Testis (tissue), 3 donors: ENCODE data around the gene CLDN2. TPM values are rescaled to one million over a fixed set of nuclear protein-coding genes. Genes with fewer than 3 reads are reported as not detected.

Source experiments
- DNase-seq: peaks from one replicate; pipeline ENCODE4 v3.0.0-alpha.2; 2019
- H3K27ac ChIP-seq, 2 donors: fragments of 200-600 bp; sonication (generic); one replicate each; pipeline ENCODE4 v1.5.1; 2019
- H3K27me3 ChIP-seq: fragments of 200-600 bp; sonication (generic); one replicate; pipeline ENCODE4 v1.5.1; 2019
- H3K36me3 ChIP-seq: fragments of 200-600 bp; sonication (generic); one replicate; pipeline ENCODE4 v1.5.1; 2017; ENCODE audit warnings: low read depth; ENCODE audit errors: missing control alignments
- H3K4me1 ChIP-seq: fragments of 200-600 bp; sonication (generic); one replicate; pipeline ENCODE4 v1.5.1; 2019
- H3K4me3 ChIP-seq, 2 donors: fragments of 200-600 bp; sonication (generic); one replicate each; pipeline ENCODE4 v1.5.1; 2017 to 2019
- H3K9me3 ChIP-seq: fragments of 200-600 bp; sonication (generic); one replicate; pipeline ENCODE4 v1.5.1; 2017
- POLR2A ChIP-seq: fragments of 450-650 bp; IDR thresholded peaks from one replicate; pipeline ENCODE4 v1.6.1; 2017; ENCODE audit warnings: antibody characterized with exemption, mild to moderate bottlenecking, moderate library complexity
- WGBS, 2 donors: methylation state at CpG; one replicate each; pipeline ENCODE4 v1.1.5; 2018; 5-methylcytosine and 5-hydroxymethylcytosine counted together
- intact Hi-C: fragments of 100-400 bp; cut with DNase I; formaldehyde crosslinking; loops from one replicate; pipeline ENCODE4 v1.15.1; 2023; ENCODE audit warnings: low total_unique reads
- polyA plus RNA-seq: library from polyadenylated mRNA; stranded (reverse); fragments of 350-450 nt; fragmentation: Illumina TruSeq; extraction: RNeasy Lipid Tissue Mini Kit (QIAGEN cat#74804); gene quantifications from one replicate; pipeline ENCODE4 v1.2.3, GENCODE V29; 2014; ENCODE audit warnings: low read depth, low replicate concordance; ENCODE audit not compliant: insufficient read depth
- total RNA-seq, 2 donors: library from RNA; depleted of rRNA; stranded (reverse); fragments of >200 nt; gene quantifications; one replicate each; pipeline ENCODE4 v1.2.3, GENCODE V29; 2016
- TF ChIP-seq, protein P1 (sequence below), 3 experiments: fragments of 450-650 bp in 2 of 3; fragments of 200-600 bp in 1 of 3; sonication (generic) in 1 of 3; IDR thresholded peaks; one replicate each; pipeline ENCODE4 v1.5.1; 2016 to 2019; ENCODE audit warnings: antibody characterized with exemption in 3 of 3, mild to moderate bottlenecking in 2 of 3, moderate library complexity in 1 of 3

Gene CLDN2
- total and polyA plus RNA-seq, 3 donors from 2014 or later = 6.5 TPM; not detected in 2

DNA sequence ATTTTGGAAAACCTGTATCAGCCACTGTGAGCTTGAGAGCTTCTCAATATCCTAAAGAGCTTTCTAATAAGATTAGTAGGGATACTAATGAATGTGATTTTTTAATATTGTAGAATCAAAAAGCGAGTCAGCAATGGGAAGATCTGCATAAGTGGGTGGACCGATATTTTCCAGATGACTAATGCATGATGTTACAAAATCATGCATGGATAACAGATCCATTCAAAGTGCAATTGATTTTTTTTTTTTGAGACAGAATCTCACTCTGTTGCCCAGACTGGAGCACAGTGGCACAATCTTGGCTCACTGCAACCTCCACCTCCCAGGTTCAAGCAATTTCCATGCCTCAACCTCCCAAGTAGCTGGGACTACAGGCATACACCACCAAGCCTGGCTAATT is 7.3 kb upstream of the CLDN2 start:
- Histone ChIP-seq H3K27ac (no peak overlapping the region), H3K4me3 (no peak overlapping the region), H3K27me3 (no peaks in the 10 kb centered on the region), H3K4me1 (no peaks in the 10 kb centered on the region), H3K9me3 (no peaks in the 10 kb centered on the region), H3K36me3 (no peaks in the 10 kb centered on the region)
- intact Hi-C loops = no loop called here
- WGBS, 2 donors = 75 to 79% methylated on average over 2 of the region's 2 CpGs
- TF ChIP-seq POLR2A = no peak
- TF ChIP-seq, protein P1, sequence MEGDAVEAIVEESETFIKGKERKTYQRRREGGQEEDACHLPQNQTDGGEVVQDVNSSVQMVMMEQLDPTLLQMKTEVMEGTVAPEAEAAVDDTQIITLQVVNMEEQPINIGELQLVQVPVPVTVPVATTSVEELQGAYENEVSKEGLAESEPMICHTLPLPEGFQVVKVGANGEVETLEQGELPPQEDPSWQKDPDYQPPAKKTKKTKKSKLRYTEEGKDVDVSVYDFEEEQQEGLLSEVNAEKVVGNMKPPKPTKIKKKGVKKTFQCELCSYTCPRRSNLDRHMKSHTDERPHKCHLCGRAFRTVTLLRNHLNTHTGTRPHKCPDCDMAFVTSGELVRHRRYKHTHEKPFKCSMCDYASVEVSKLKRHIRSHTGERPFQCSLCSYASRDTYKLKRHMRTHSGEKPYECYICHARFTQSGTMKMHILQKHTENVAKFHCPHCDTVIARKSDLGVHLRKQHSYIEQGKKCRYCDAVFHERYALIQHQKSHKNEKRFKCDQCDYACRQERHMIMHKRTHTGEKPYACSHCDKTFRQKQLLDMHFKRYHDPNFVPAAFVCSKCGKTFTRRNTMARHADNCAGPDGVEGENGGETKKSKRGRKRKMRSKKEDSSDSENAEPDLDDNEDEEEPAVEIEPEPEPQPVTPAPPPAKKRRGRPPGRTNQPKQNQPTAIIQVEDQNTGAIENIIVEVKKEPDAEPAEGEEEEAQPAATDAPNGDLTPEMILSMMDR (IDR thresholded peaks at IDR 0.05) = no peak
- no peak for DNase-seq

DNA sequence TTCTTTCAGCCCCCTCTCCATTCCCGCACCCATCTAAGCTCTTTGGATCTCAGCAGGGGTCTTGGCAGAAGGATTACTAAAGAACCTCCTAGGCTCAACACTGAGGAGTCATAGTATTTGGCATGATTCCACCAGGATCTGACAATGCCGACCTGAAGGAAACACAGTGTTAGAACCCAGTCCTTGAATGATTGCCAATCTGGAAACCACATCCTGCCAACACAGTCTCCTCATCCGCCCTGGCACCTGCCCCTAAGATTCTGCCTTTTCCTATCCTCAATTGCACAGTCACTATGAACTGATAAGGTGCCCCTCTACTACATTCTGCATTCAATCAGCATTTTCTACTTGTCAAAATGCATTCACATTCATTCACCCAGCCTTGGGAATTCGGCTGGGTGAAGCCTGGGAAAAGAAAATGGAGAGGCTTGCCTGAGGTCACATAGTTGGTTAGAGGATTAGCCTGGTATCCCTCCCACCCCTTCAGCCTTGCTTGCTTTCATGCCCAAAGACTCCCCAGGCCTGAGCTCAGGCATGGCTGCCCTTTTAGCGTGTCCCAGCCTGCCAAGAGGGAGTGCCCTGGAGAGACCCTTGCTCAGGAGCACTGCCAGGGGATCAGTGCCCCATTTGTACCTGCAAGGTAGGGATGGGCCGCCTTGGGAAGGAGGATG is 2.2 kb upstream of the CLDN2 start:
- Histone ChIP-seq H3K4me3 (no peak overlapping the region), H3K9me3 (no peaks in the 10 kb centered on the region), H3K27me3 (no peaks in the 10 kb centered on the region), H3K36me3 (no peaks in the 10 kb centered on the region), H3K4me1 (no peaks in the 10 kb centered on the region), H3K27ac (no peak overlapping the region)
- 44 to 58% methylated on average over 5 to 6 of the region's 6 CpGs for WGBS, 2 donors
- DNase-seq = no peak
- TF ChIP-seq POLR2A = no peak
- TF ChIP-seq, protein P1 (IDR thresholded peaks at IDR 0.05) = no peak
- intact Hi-C loops = no loop called here

DNA sequence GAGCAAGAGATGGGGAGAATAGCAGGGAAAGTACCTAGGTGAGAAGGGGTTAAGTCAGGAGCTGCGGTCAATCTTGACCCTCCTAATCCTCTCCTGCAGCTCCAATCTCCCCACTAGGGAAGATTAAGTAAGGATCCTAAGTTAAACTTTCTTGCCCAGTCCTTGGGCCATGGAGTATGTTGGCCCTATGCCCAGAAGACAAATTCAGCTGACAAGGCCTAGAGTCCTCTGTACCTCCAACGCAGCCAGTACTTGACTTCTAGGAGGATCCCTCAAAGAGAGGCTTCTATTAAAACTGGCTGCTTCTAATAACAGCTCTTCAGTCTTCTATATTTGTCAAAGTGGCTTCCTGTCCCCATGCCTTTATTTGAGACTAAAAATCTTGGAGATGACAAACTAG is 1.4 kb downstream of the CLDN2 start:
- no peaks in the 10 kb centered on the region for H3K27me3 ChIP-seq
- no peaks in the 10 kb centered on the region for H3K9me3 ChIP-seq
- TF ChIP-seq, protein P1 (IDR thresholded peaks at IDR 0.05) = no peak
- no peak for TF ChIP-seq POLR2A
- no peaks in the 10 kb centered on the region for H3K36me3 ChIP-seq
- H3K4me1 ChIP-seq = no peaks in the 10 kb centered on the region
- H3K4me3 ChIP-seq = no peak overlapping the region
- intact Hi-C loops = no loop called here
- H3K27ac ChIP-seq = no peak overlapping the region
- DNase-seq = peak; percentile 34
- WGBS, 2 donors = 33 to 43% methylated on average over 1 to 2 of the region's 2 CpGs

DNA sequence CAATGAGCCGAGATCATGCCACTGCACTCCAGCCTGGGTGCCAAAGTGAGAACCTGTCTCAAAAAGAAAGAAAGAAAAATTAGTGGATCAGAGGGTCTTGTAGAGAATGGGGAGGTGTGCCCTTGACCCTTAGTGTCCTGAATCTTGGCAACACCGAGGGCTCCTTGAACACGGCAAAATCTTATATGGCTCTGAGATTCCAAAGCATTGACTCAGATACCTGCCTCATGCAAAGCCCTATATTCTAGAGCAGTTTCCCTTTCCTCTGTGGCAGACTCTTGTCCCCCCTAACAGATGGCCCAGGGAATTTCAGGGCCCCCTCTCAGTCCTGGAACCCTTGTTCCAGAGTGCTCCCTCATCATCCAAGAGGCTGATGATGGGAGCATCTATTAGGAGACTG is 6.8 kb downstream of the CLDN2 start:
- 70 to 90% methylated on average over 2 to 3 of the region's 3 CpGs for WGBS, 2 donors
- no peaks in the 10 kb centered on the region for H3K36me3 ChIP-seq
- no peak overlapping the region for H3K4me3 ChIP-seq
- H3K27ac ChIP-seq = no peak overlapping the region
- no peaks in the 10 kb centered on the region for H3K4me1 ChIP-seq
- H3K27me3 ChIP-seq = no peaks in the 10 kb centered on the region
- DNase-seq = no peak
- TF ChIP-seq POLR2A = no peak
- TF ChIP-seq, protein P1 (IDR thresholded peaks at IDR 0.05) = no peak
- intact Hi-C loops = no loop called here
- no peaks in the 10 kb centered on the region for H3K9me3 ChIP-seq

DNA sequence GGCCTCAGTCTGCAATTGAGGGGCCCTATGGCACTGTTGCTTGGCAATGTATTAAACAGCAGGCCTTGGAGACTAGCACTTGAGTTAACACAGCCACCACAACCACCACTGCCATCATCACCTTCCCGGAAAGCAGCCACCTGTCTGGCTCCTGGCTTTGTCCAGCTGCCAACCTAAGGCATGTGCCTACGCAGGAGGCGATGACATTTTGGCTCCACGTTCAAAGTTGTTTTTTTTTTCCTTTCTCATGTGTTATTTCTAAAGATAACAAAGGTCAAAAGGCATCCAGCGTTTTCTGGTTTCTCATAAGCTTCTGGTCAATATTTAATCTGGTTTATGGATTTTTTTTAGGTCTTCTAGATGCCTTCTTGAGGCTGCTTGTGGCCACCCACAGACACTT is 7.5 kb downstream of the CLDN2 start:
- no peaks in the 10 kb centered on the region for H3K36me3 ChIP-seq
- H3K9me3 ChIP-seq = no peaks in the 10 kb centered on the region
- DNase-seq = no peak
- H3K4me3 ChIP-seq = no peak overlapping the region
- no peak overlapping the region for H3K27ac ChIP-seq
- intact Hi-C loops = no loop called here
- H3K4me1 ChIP-seq = no peaks in the 10 kb centered on the region
- no peaks in the 10 kb centered on the region for H3K27me3 ChIP-seq
- WGBS, 2 donors = 84 to 86% methylated on average over 5 of the region's 5 CpGs
- TF ChIP-seq, protein P1 (IDR thresholded peaks at IDR 0.05) = no peak
- TF ChIP-seq POLR2A = no peak
